ENCODE measurements around the gene RUNDC1.

- TF ChIP-seq, protein P1, sequence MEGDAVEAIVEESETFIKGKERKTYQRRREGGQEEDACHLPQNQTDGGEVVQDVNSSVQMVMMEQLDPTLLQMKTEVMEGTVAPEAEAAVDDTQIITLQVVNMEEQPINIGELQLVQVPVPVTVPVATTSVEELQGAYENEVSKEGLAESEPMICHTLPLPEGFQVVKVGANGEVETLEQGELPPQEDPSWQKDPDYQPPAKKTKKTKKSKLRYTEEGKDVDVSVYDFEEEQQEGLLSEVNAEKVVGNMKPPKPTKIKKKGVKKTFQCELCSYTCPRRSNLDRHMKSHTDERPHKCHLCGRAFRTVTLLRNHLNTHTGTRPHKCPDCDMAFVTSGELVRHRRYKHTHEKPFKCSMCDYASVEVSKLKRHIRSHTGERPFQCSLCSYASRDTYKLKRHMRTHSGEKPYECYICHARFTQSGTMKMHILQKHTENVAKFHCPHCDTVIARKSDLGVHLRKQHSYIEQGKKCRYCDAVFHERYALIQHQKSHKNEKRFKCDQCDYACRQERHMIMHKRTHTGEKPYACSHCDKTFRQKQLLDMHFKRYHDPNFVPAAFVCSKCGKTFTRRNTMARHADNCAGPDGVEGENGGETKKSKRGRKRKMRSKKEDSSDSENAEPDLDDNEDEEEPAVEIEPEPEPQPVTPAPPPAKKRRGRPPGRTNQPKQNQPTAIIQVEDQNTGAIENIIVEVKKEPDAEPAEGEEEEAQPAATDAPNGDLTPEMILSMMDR (IDR thresholded peaks at IDR 0.05; ENCODE audit: low read depth, low read length): no peak
- TF ChIP-seq POLR2A (IDR thresholded peaks at IDR 0.05; ENCODE audit: extremely low read depth, insufficient read length) (no peak), MAX (IDR thresholded peaks at IDR 0.05; ENCODE audit: low read depth, low read length) (no peak)
These were observed 39.1 kb downstream of the RUNDC1 start for GRCh38 chr17:43019418-43019817.

Measured in NB4 (cell line).